GM23248 (cell line): ENCODE data around the gene IMPDH1. TPM values are rescaled to one million over a fixed set of nuclear protein-coding genes. Genes with fewer than 3 reads are reported as not detected.

Experiments used
- DNase-seq: peaks from one replicate; pipeline ENCODE4 v3.0.0-alpha.2; 2015
- H2AFZ ChIP-seq: fragments of 200-600 bp; sonication (generic); 2 replicates; pipeline ENCODE4 v1.6.1; 2016; ENCODE audit warnings: antibody characterized with exemption
- H3F3A ChIP-seq: fragments of 200-600 bp; sonication (generic); 2 replicates; pipeline ENCODE4 v1.6.1; 2016; ENCODE audit warnings: mild to moderate bottlenecking, antibody characterized with exemption, mixed run types; ENCODE audit not compliant: insufficient read depth
- H3K27ac ChIP-seq: fragments of 200-600 bp; sonication (generic); 2 replicates; pipeline ENCODE4 v1.5.1; 2016; ENCODE audit warnings: mild to moderate bottlenecking
- H3K27me3 ChIP-seq: fragments of 200-600 bp; sonication (generic); replicated peaks from 2 replicates; pipeline ENCODE4 v1.6.1; 2016; ENCODE audit warnings: mild to moderate bottlenecking; ENCODE audit not compliant: insufficient read depth
- H3K36me3 ChIP-seq: fragments of 200-600 bp; sonication (generic); 2 replicates; pipeline ENCODE4 v1.6.1; 2016; ENCODE audit warnings: low read depth, mild to moderate bottlenecking
- H3K4me1 ChIP-seq: fragments of 200-600 bp; sonication (generic); 2 replicates; pipeline ENCODE4 v1.6.1; 2016; ENCODE audit warnings: mild to moderate bottlenecking; ENCODE audit not compliant: insufficient read depth
- H3K4me2 ChIP-seq: fragments of 200-600 bp; sonication (generic); one replicate; pipeline ENCODE4 v1.6.1; 2016; ENCODE audit warnings: mild to moderate bottlenecking; ENCODE audit not compliant: unreplicated experiment
- H3K4me3 ChIP-seq: fragments of 200-600 bp; sonication (generic); 2 replicates; pipeline ENCODE4 v1.5.1; 2016; ENCODE audit warnings: mild to moderate bottlenecking
- H3K79me2 ChIP-seq: fragments of 200-600 bp; sonication (generic); 2 replicates; pipeline ENCODE4 v1.6.1; 2016; ENCODE audit warnings: mild to moderate bottlenecking; ENCODE audit not compliant: insufficient read depth
- H3K9ac ChIP-seq: fragments of 200-600 bp; sonication (generic); 2 replicates; pipeline ENCODE4 v1.6.1; 2016; ENCODE audit warnings: mild to moderate bottlenecking
- H3K9me2 ChIP-seq: fragments of 200-600 bp; sonication (generic); 2 replicates; pipeline ENCODE4 v1.6.1; 2016; ENCODE audit warnings: mixed run types, mild to moderate bottlenecking, moderate library complexity; ENCODE audit not compliant: insufficient read depth
- H3K9me3 ChIP-seq: fragments of 200-600 bp; sonication (generic); one replicate; pipeline ENCODE4 v1.6.1; 2017; ENCODE audit warnings: low read depth
- H4K20me1 ChIP-seq: fragments of 200-600 bp; sonication (generic); 2 replicates; pipeline ENCODE4 v1.6.0; 2016; ENCODE audit not compliant: insufficient read depth
- EZH2 ChIP-seq: fragments of 200-600 bp; sonication (generic); IDR thresholded peaks from 2 replicates; pipeline ENCODE4 v1.6.1; 2018; ENCODE audit warnings: antibody characterized with exemption, mild to moderate bottlenecking; ENCODE audit not compliant: insufficient read depth, poor library complexity, severe bottlenecking
- EZH2phosphoT487 ChIP-seq: fragments of 200-600 bp; sonication (generic); IDR thresholded peaks from 2 replicates; pipeline ENCODE4 v1.6.1; 2018; ENCODE audit warnings: antibody characterized with exemption, moderate library complexity, mild to moderate bottlenecking, low read depth; ENCODE audit not compliant: insufficient read depth
- WGBS, 2 experiments: methylation state at CpG; one replicate each; pipeline ENCODE4 v1.1.6; 2015 to 2017; ENCODE audit warnings: low lambda C conversion rate in 2 of 2, low coverage in 1 of 2; ENCODE audit errors: missing lambda C conversion rate in 2 of 2; 5-methylcytosine and 5-hydroxymethylcytosine counted together
- in situ Hi-C: fragments of 300-500 bp; cut with MboI; formaldehyde crosslinking; loops from 2 replicates; pipeline ENCODE4 v1.15.0; 2020
- polyA plus RNA-seq: library from polyadenylated mRNA; unstranded; fragments of >200 nt; fragmentation: Nextera tagmentation; extraction: Ambion mirVana; gene quantifications from 2 replicates; pipeline ENCODE4 v1.2.1, GENCODE V29; 2016
- total RNA-seq: library from RNA; depleted of rRNA; stranded (reverse); fragments of >200 nt; shearing (Covaris generic); gene quantifications from 2 replicates; pipeline ENCODE4 v1.2.3, GENCODE V29; 2014

The IMPDH1 gene
- total and polyA plus RNA-seq, 2 experiments from 2014 or later = 89.9 to 97.3 TPM

DNA sequence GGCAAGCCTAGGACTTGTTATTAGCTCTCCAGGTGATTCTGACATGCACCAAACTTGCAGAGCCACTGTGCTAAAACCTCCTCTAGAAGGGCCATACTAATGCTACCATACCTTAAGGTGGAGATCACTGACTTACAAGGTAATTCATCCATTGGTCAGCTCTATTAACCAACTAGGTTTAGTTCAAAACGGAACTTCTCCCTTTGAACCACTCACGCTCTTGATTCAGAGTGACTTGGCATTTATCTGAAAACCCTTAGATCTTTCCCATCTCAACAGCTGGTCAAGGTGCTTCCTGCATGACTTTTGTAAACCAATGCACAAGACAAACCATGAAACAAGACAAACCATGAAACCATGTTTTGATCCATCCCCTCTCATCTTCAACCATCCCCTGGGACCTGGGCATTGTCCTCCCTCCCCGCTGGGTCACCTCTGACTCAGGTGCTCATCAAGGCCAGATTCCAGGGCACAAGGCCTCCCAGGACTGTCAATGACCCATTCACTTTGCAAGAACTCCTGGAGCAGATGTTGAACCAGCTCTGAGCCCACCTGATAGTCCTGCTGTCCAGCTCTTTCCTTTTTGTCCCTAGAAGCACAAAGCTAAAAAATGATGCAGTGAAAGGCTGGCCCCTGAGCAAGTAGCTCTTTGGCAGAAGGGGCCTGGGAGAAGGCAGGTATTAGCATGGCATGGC, 18.8 kb downstream of the IMPDH1 start:
- Histone ChIP-seq H3K4me2 (no peak overlapping the region), H3K9me3 (no peaks in the 10 kb centered on the region), H3K79me2 (no peaks in the 10 kb centered on the region), H3K27ac (no peak overlapping the region), H3K9ac (no peak overlapping the region), H3K9me2 (no peaks in the 10 kb centered on the region), H2AFZ (no peak overlapping the region), H3K4me3 (no peak overlapping the region), H3F3A (0 out of 2 replicates have a peak, but pooled peaks cover 7% of the 10 kb centered on the region), H3K36me3 (0 out of 2 replicates have a peak, but pooled peaks cover 2% of the 10 kb centered on the region), H3K4me1 (no peaks in the 10 kb centered on the region), H3K27me3 (no peaks in the 10 kb centered on the region), H4K20me1 (no peaks in the 10 kb centered on the region)
- no peak for DNase-seq
- 53 to 59% methylated on average over 3 of the region's 3 CpGs for WGBS, 2 experiments
- in situ Hi-C loops = no loop called here
- TF ChIP-seq EZH2phosphoT487 (no peak), EZH2 (no peak)

DNA sequence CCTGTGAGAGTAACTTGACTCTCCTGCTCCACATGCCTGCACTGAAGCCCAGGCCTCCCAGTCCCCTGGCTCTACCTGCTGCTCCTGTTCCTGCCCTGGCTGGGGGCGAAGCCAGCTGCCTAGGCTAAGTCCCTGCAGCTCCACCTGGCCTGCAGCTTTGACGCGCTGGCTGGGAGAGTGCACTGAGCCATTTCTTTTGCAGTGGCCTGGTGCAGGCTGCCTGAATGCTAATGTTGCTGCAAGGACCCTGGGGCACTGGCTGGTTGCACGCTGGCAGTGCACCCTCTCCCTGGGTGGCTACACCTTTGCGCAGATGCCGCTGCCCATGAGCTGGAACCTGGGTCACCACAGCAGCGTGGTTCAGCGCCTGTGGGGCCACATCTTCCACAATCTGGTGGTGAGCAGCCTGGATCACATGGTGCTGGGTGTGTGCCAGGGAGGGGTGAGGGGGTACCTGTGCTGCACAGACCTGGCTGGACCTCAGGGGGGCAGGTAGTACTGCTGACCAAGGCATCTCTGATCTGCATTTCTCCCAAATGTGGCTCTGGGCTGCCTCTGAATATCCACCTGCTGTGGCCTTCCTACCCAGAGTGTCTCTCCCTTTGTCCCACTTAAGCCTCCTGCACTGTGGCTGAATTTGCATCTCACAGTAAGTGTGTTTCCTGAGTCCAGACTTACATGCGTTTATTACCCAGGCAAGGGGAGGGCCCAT, 20.0 kb downstream of the IMPDH1 start:
- Histone ChIP-seq H3K79me2 (no peaks in the 10 kb centered on the region), H3K27ac (no peak overlapping the region), H2AFZ (no peak overlapping the region), H3K9ac (no peak overlapping the region), H3K9me3 (no peaks in the 10 kb centered on the region), H3K4me2 (no peak overlapping the region), H3K27me3 (no peaks in the 10 kb centered on the region), H3K36me3 (no peaks in the 10 kb centered on the region), H3K4me1 (no peaks in the 10 kb centered on the region), H3K4me3 (no peak overlapping the region), H4K20me1 (no peaks in the 10 kb centered on the region), H3K9me2 (no peaks in the 10 kb centered on the region), H3F3A (0 out of 2 replicates have a peak, but pooled peaks cover 7% of the 10 kb centered on the region)
- no peak for DNase-seq
- in situ Hi-C loops = no loop called here
- no peak for TF ChIP-seq EZH2
- TF ChIP-seq EZH2phosphoT487 = no peak
- 75 to 79% methylated on average over 9 of the region's 9 CpGs for WGBS, 2 experiments

DNA sequence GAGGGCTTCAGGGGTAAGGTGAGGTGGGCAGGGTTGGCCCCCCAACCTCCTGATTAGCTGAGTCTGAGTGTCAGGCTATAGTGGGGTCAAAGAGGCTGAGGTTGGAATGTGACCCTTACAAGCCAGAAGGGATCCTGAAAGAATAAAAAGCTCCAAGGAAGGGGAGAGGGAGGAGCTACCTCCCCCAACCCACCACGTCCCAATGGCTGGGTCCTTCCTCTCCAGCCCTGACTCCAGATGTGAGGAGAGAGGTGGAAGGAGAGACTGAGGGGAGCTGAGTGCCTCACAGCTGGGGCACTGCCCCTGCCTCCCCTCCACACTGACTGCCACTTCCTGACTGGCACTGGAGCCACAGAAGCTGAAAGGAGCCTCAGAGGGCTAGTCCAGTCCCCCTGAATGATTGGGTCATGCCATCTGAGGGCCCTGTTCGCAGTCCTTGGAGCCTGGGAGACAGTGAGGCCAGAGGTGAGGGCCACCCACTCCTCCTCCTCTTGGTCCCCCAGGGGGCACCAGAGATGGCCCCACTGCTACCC, 20.6 kb downstream of the IMPDH1 start:
- Histone ChIP-seq H3K9me2 (no peaks in the 10 kb centered on the region), H3K27me3 (no peaks in the 10 kb centered on the region), H3F3A (0 out of 2 replicates have a peak, but pooled peaks cover 7% of the 10 kb centered on the region), H4K20me1 (no peaks in the 10 kb centered on the region), H3K4me2 (no peak overlapping the region), H3K9ac (no peak overlapping the region), H3K9me3 (no peaks in the 10 kb centered on the region), H3K36me3 (no peaks in the 10 kb centered on the region), H3K4me3 (no peak overlapping the region), H3K4me1 (no peaks in the 10 kb centered on the region), H3K79me2 (no peaks in the 10 kb centered on the region), H2AFZ (no peak overlapping the region), H3K27ac (no peak overlapping the region)
- WGBS, 2 experiments = 40 to 50% methylated on average over 2 of the region's 2 CpGs
- no peak for DNase-seq
- no peak for TF ChIP-seq EZH2
- no peak for TF ChIP-seq EZH2phosphoT487
- in situ Hi-C loops = no loop called here

DNA sequence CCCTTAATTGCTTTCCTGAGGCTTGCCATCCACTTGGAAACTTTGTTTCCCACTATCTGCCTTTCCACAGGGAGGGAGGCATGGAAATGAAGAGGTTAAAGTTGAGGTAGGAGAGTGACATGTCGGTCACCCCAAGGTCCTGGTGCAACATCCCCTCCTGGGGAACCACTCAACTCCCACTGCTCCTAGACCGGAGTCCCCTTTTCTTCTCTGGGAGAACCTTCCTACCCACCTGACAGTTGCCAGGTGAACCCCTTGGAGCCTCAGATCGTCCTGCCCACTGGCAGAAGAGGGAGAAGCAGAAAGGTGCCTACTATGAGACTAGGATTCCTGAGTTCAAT, 21.7 kb downstream of the IMPDH1 start:
- Histone ChIP-seq H3K4me2 (no peak overlapping the region), H3K27ac (no peak overlapping the region), H3K9me2 (no peaks in the 10 kb centered on the region), H3K79me2 (no peaks in the 10 kb centered on the region), H2AFZ (no peak overlapping the region), H3K27me3 (no peaks in the 10 kb centered on the region), H3K9me3 (no peaks in the 10 kb centered on the region), H3K36me3 (no peaks in the 10 kb centered on the region), H3K9ac (no peak overlapping the region), H3F3A (0 out of 2 replicates have a peak, but pooled peaks cover 7% of the 10 kb centered on the region), H4K20me1 (no peaks in the 10 kb centered on the region), H3K4me3 (no peak overlapping the region), H3K4me1 (no peaks in the 10 kb centered on the region)
- no peak for TF ChIP-seq EZH2phosphoT487
- TF ChIP-seq EZH2 = no peak
- in situ Hi-C loops = no loop called here
- DNase-seq = no peak
- 36 to 49% methylated on average over 3 of the region's 3 CpGs for WGBS, 2 experiments
